ENCODE results near the gene HEATR9.

Gene HEATR9

GRCh38 chr17:35889818-35890773 lies 21.4 kb upstream of the HEATR9 start:
- TF ChIP-seq JUND (IDR thresholded peaks at IDR 0.05; ENCODE audit: low read depth) = no peak
- peak in 1 of 2 experiments; percentile 18 for DNase-seq (ENCODE audit: low read depth in 1 of 2, low spot score in 1 of 2)
- in situ Hi-C loops (cut with HindIII; ENCODE audit: low pct_unique_long_range_greater_than_20kb, low sequenced_read_pairs) = no loop called here

GRCh38 chr17:35889241-35889640 lies 20.6 kb upstream of the HEATR9 start:
- TF ChIP-seq JUND (IDR thresholded peaks at IDR 0.05; ENCODE audit: low read depth) = no peak
- in situ Hi-C loops (cut with HindIII; ENCODE audit: low pct_unique_long_range_greater_than_20kb, low sequenced_read_pairs) = no loop called here
- no peak for DNase-seq (ENCODE audit: low read depth in 1 of 2, low spot score in 1 of 2)

DNA sequence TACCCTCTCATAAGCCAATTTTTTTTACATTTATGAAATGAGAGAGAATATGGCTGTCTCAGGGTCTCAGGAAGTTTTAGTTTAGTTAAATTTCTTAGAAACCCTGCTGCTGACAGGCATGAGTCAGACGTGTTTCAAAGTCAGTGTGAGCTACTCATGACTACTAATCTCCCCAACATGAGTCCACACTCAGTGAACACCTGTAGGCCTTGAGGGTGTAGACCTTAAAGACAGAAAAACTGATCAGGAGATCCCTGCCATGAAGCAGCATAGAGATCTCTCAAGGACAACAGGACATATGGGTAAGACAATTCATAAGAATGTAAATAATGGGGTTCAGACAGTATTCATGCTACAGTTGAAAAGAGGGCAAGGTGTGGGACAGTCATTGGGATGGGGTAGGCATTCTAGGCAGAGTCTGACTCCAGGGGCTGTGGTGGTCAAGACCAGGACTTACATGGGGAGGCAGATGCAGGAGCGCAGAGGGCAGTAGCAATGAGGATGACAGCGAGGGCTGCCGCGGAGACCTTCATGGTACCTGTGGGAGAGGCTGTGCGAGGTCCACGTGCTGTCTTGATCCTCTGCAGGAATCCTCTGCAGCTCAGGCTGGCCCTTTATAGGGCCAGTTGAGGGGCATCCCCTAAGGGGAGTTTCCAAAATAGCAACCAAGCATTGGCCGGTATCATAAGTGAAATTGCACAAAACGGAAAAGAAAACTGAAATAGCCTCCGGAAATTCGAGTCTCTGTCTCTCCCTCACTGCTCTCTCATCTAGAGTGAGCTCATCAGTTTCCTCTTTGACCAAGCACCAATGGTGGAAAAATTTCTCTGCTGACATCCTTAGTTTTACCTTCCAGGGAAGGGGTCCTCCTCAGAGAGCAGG lies 11.3 kb upstream of the HEATR9 start, which contains the start of gene CCL5:
TSS of gene CCL5 (minus strand) at position 588 of the 882 bp plus-strand sequence.
- DNase-seq (ENCODE audit: low read depth in 1 of 2, low spot score in 1 of 2) = no peak
- no peak for TF ChIP-seq JUND (IDR thresholded peaks at IDR 0.05; ENCODE audit: low read depth)
- in situ Hi-C loops (cut with HindIII; ENCODE audit: low pct_unique_long_range_greater_than_20kb, low sequenced_read_pairs) = no loop called here

- no peak for TF ChIP-seq JUND (IDR thresholded peaks at IDR 0.05; ENCODE audit: low read depth)
- DNase-seq (ENCODE audit: low read depth in 1 of 2, low spot score in 1 of 2) = no peak
- in situ Hi-C loops (cut with HindIII; ENCODE audit: low pct_unique_long_range_greater_than_20kb, low sequenced_read_pairs) = no loop called here
These were observed 9.7 kb upstream of the HEATR9 start for GRCh38 chr17:35878361-35878760.

- no peak for TF ChIP-seq JUND (IDR thresholded peaks at IDR 0.05; ENCODE audit: low read depth)
- no peak for DNase-seq (ENCODE audit: low read depth in 1 of 2, low spot score in 1 of 2)
- in situ Hi-C loops (cut with HindIII; ENCODE audit: low pct_unique_long_range_greater_than_20kb, low sequenced_read_pairs) = no loop called here
These were observed 8.8 kb upstream of the HEATR9 start for GRCh38 chr17:35877345-35878029.

DNA sequence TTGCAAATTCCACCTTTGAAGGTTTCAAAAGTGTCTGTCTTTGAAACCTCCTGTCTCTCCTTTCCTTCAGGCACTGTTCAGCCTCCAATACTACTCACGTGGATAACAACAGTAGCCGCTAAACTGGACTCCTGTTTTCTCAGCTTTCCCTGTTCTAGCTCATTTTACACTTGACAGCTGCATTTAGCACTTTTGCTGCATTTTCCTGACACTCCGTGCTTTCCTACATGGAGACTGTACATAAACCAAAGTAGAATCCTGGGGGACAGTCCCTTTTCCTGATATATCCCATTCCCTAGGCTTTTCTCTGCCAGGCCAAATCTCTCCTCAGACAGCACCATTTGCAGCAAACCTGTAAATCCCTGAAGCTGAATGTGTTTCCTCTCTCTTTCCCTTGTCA lies 7.8 kb upstream of the HEATR9 start:
- no peak for DNase-seq (ENCODE audit: low read depth in 1 of 2, low spot score in 1 of 2)
- in situ Hi-C loops (cut with HindIII; ENCODE audit: low pct_unique_long_range_greater_than_20kb, low sequenced_read_pairs) = no loop called here
- no peak for TF ChIP-seq JUND (IDR thresholded peaks at IDR 0.05; ENCODE audit: low read depth)

DNA sequence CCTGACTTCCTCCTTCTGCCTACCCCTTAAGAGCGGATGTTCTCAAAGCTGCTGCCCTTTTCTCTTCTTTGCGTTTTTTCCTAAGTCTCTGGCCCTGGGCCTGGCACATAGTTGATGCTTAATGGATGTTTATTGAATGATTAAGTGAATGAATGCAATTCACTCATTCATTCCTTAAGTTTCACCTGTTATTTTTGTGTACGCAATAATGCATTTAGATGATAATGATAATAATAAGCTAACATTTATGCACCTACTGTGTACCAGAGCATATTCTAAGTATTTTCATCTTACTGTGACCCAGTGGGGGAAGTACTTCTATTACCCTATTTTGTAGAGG lies 7.1 kb upstream of the HEATR9 start:
- in situ Hi-C loops (cut with HindIII; ENCODE audit: low pct_unique_long_range_greater_than_20kb, low sequenced_read_pairs) = no loop called here
- no peak for TF ChIP-seq JUND (IDR thresholded peaks at IDR 0.05; ENCODE audit: low read depth)
- DNase-seq (ENCODE audit: low read depth in 1 of 2, low spot score in 1 of 2) = no peak

- no peak for DNase-seq (ENCODE audit: low read depth in 1 of 2, low spot score in 1 of 2)
These were observed 6.5 kb upstream of the HEATR9 start for GRCh38 chr17:35875072-35875799.

GRCh38 chr17:35872196-35872980 lies 3.7 kb upstream of the HEATR9 start:
- in situ Hi-C loops (cut with HindIII; ENCODE audit: low pct_unique_long_range_greater_than_20kb, low sequenced_read_pairs) = no loop called here
- TF ChIP-seq JUND (IDR thresholded peaks at IDR 0.05; ENCODE audit: low read depth) = no peak
- DNase-seq (ENCODE audit: low read depth in 1 of 2, low spot score in 1 of 2) = no peak

More at GRCh38 chr17:35875072-35875799, 6.5 kb upstream of the HEATR9 start:
- in situ Hi-C loops (cut with HindIII; ENCODE audit: low pct_unique_long_range_greater_than_20kb, low sequenced_read_pairs) = no loop called here
- TF ChIP-seq JUND (IDR thresholded peaks at IDR 0.05; ENCODE audit: low read depth) = no peak

GRCh38 chr17:35870906-35871819 lies 2.5 kb upstream of the HEATR9 start:
- DNase-seq (ENCODE audit: low read depth in 1 of 2, low spot score in 1 of 2) = peak in 1 of 2 experiments; percentile 20
- in situ Hi-C loops (cut with HindIII; ENCODE audit: low pct_unique_long_range_greater_than_20kb, low sequenced_read_pairs) = no loop called here
- no peak for TF ChIP-seq JUND (IDR thresholded peaks at IDR 0.05; ENCODE audit: low read depth)

Data from T47D (cell line).